GM23248 (cell line): ENCODE results near the gene MGST2. TPM values are rescaled to one million over a fixed set of nuclear protein-coding genes. Genes with fewer than 3 reads are reported as not detected.

Experiments
- DNase-seq: peaks from one replicate; pipeline ENCODE4 v3.0.0-alpha.2; 2015
- H2AFZ ChIP-seq: fragments of 200-600 bp; sonication (generic); 2 replicates; pipeline ENCODE4 v1.6.1; 2016; ENCODE audit warnings: antibody characterized with exemption
- H3F3A ChIP-seq: fragments of 200-600 bp; sonication (generic); 2 replicates; pipeline ENCODE4 v1.6.1; 2016; ENCODE audit warnings: mild to moderate bottlenecking, antibody characterized with exemption, mixed run types; ENCODE audit not compliant: insufficient read depth
- H3K27ac ChIP-seq: fragments of 200-600 bp; sonication (generic); 2 replicates; pipeline ENCODE4 v1.5.1; 2016; ENCODE audit warnings: mild to moderate bottlenecking
- H3K27me3 ChIP-seq: fragments of 200-600 bp; sonication (generic); replicated peaks from 2 replicates; pipeline ENCODE4 v1.6.1; 2016; ENCODE audit warnings: mild to moderate bottlenecking; ENCODE audit not compliant: insufficient read depth
- H3K36me3 ChIP-seq: fragments of 200-600 bp; sonication (generic); 2 replicates; pipeline ENCODE4 v1.6.1; 2016; ENCODE audit warnings: low read depth, mild to moderate bottlenecking
- H3K4me1 ChIP-seq: fragments of 200-600 bp; sonication (generic); 2 replicates; pipeline ENCODE4 v1.6.1; 2016; ENCODE audit warnings: mild to moderate bottlenecking; ENCODE audit not compliant: insufficient read depth
- H3K4me2 ChIP-seq: fragments of 200-600 bp; sonication (generic); one replicate; pipeline ENCODE4 v1.6.1; 2016; ENCODE audit warnings: mild to moderate bottlenecking; ENCODE audit not compliant: unreplicated experiment
- H3K4me3 ChIP-seq: fragments of 200-600 bp; sonication (generic); 2 replicates; pipeline ENCODE4 v1.5.1; 2016; ENCODE audit warnings: mild to moderate bottlenecking
- H3K79me2 ChIP-seq: fragments of 200-600 bp; sonication (generic); 2 replicates; pipeline ENCODE4 v1.6.1; 2016; ENCODE audit warnings: mild to moderate bottlenecking; ENCODE audit not compliant: insufficient read depth
- H3K9ac ChIP-seq: fragments of 200-600 bp; sonication (generic); 2 replicates; pipeline ENCODE4 v1.6.1; 2016; ENCODE audit warnings: mild to moderate bottlenecking
- H3K9me2 ChIP-seq: fragments of 200-600 bp; sonication (generic); 2 replicates; pipeline ENCODE4 v1.6.1; 2016; ENCODE audit warnings: mixed run types, mild to moderate bottlenecking, moderate library complexity; ENCODE audit not compliant: insufficient read depth
- H3K9me3 ChIP-seq: fragments of 200-600 bp; sonication (generic); one replicate; pipeline ENCODE4 v1.6.1; 2017; ENCODE audit warnings: low read depth
- H4K20me1 ChIP-seq: fragments of 200-600 bp; sonication (generic); 2 replicates; pipeline ENCODE4 v1.6.0; 2016; ENCODE audit not compliant: insufficient read depth
- EZH2 ChIP-seq: fragments of 200-600 bp; sonication (generic); IDR thresholded peaks from 2 replicates; pipeline ENCODE4 v1.6.1; 2018; ENCODE audit warnings: antibody characterized with exemption, mild to moderate bottlenecking; ENCODE audit not compliant: insufficient read depth, poor library complexity, severe bottlenecking
- EZH2phosphoT487 ChIP-seq: fragments of 200-600 bp; sonication (generic); IDR thresholded peaks from 2 replicates; pipeline ENCODE4 v1.6.1; 2018; ENCODE audit warnings: antibody characterized with exemption, moderate library complexity, mild to moderate bottlenecking, low read depth; ENCODE audit not compliant: insufficient read depth
- WGBS, 2 experiments: methylation state at CpG; one replicate each; pipeline ENCODE4 v1.1.6; 2015 to 2017; ENCODE audit warnings: low lambda C conversion rate in 2 of 2, low coverage in 1 of 2; ENCODE audit errors: missing lambda C conversion rate in 2 of 2; 5-methylcytosine and 5-hydroxymethylcytosine counted together
- in situ Hi-C: fragments of 300-500 bp; cut with MboI; formaldehyde crosslinking; loops from 2 replicates; pipeline ENCODE4 v1.15.0; 2020
- polyA plus RNA-seq: library from polyadenylated mRNA; unstranded; fragments of >200 nt; fragmentation: Nextera tagmentation; extraction: Ambion mirVana; gene quantifications from 2 replicates; pipeline ENCODE4 v1.2.1, GENCODE V29; 2016
- total RNA-seq: library from RNA; depleted of rRNA; stranded (reverse); fragments of >200 nt; shearing (Covaris generic); gene quantifications from 2 replicates; pipeline ENCODE4 v1.2.3, GENCODE V29; 2014; rRNA removed

Gene MGST2
- total and polyA plus RNA-seq, 2 experiments from 2014 or later = 7.5 to 17.9 TPM

DNA sequence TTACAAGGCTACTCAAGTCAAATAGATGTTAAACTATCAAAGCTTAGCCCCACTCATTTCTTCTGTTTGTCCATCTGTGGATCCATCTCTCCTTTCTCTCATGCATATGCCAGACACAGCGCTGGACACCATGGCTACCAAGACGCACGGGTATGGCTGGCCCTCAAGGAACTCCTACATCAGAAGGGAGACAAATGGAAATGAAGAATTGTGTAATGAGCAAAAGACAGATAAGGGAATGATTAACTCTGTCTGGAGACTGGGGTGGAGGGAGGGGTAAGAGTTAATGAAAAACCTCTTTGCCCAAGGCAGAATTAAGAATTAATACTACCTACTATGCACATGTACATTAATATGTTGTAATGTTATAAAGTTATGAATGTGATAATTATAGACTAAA, 88.1 kb downstream of the MGST2 start:
- Histone ChIP-seq H3K27me3 (no peaks in the 10 kb centered on the region), H3K9me3 (no peaks in the 10 kb centered on the region), H3K9ac (no peak overlapping the region), H3K4me1 (no peaks in the 10 kb centered on the region), H3K4me3 (no peak overlapping the region), H3F3A (no peaks in the 10 kb centered on the region), H3K36me3 (no peaks in the 10 kb centered on the region), H2AFZ (no peak overlapping the region), H4K20me1 (no peaks in the 10 kb centered on the region), H3K4me2 (no peak overlapping the region), H3K79me2 (no peaks in the 10 kb centered on the region), H3K9me2 (no peaks in the 10 kb centered on the region), H3K27ac (no peak overlapping the region)
- TF ChIP-seq EZH2 (no peak), EZH2phosphoT487 (no peak)
- DNase-seq = no peak
- in situ Hi-C loops = no loop called here
- WGBS, 2 experiments = 74 to 87% methylated on average over 3 of the region's 3 CpGs

Other genes with a start within 250 kb of the MGST2 start
- 13.2 and 15.2 TPM in 2 replicates for gene RAB33B, start 211.7 kb upstream of the MGST2 start, total RNA-seq
- gene RAB33B, start 211.7 kb upstream of the MGST2 start, polyA plus RNA-seq = 10.2 and 11.6 TPM in 2 replicates
- 82.5 and 101 TPM in 2 replicates for gene SETD7, start 109.6 kb upstream of the MGST2 start, total RNA-seq
- 31.6 and 34.0 TPM in 2 replicates for gene SETD7, start 109.6 kb upstream of the MGST2 start, polyA plus RNA-seq